ENCODE measurements around the gene VOPP1.

DNA sequence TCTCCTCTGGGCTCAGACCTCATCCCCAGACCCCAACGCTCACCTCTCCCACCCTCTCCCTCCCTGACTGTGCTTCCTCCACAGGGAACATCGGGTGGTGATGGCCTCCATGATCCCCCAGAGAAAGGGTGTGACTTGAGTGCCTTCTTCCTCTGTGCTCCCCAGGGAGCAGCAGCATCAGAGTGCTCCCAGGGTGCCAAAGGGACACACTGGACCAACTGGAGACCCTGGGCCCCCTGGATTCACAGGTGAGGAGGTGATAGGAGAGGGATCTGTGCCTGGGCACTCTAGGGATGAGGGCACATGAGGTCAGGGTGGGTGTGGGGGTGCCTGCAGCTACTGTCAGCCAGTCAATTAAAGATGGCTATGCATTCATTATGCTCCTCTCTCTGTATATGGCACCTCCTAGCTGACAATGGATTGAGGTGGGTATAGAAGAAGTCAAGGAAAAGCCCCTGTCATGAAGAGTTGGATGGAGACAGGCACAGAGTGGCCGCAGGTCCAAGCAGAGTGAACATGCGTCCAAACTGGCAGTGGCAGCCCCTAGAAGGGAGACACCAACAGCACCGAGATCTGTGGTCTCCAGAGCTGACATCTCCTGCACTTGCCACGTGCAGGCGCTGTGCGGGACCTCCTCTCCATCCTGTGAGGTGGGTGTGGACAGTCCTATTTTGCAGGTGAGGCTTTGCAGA, 15.5 kb upstream of the VOPP1 start:
- TF ChIP-seq CTCF (conservative IDR thresholded peaks at IDR 0.05; ENCODE audit: low read length) (no peak), EZH2phosphoT487 (IDR thresholded peaks at IDR 0.05; ENCODE audit: borderline replicate concordance) (no peak)
